Globus pallidus (tissue), 1 donor: ENCODE measurements around the gene ZC3H12D.
"Not testable (repeated sequence)": the region's sequence is repeated elsewhere in the genome, so short reads cannot be mapped to it uniquely, and the experiment has no call there.

Experiments used
- DNase-seq: peaks from one replicate; pipeline ENCODE4 v3.0.0-alpha.2; 2015; ENCODE audit warnings: low spot score

ZC3H12D gene

DNA sequence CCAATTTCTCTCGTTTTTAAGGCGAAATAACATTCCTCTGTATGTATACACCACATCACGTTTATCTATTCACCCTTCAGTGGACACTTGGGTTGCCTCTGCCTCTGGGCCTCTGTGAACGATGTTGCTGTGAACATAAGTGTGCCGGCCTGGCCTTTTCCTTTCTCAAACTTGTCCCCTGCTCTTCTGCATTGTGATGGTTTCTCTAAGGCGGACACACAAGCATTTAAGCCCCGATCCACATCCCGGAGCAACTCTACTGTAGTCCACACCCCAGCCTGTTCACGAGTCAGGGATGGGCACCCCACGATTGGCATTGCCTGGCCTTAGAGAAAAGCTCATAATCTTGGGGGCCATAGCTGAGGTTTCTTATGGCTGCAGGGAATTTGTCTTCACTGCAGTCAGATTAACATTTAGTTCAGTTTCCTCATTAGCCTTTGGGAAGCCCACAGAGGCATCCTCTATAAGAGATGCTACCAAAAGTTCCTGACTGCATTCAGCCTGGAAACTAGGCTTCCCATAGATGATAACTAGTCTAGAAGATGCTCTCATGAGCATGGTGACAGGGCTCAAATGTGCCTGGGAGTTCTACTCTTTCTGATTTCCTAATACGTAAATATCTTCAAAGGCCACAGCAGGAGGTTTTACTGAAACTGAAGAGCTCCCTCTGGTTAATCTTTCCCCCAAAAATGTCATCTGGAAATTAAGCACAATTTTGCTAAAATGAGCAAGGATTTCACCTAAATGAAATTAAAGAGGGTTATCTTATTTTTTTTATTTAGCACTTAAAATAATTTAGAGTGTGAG is 762 bp downstream of the ZC3H12D start:
- DNase-seq, result no peak

DNA sequence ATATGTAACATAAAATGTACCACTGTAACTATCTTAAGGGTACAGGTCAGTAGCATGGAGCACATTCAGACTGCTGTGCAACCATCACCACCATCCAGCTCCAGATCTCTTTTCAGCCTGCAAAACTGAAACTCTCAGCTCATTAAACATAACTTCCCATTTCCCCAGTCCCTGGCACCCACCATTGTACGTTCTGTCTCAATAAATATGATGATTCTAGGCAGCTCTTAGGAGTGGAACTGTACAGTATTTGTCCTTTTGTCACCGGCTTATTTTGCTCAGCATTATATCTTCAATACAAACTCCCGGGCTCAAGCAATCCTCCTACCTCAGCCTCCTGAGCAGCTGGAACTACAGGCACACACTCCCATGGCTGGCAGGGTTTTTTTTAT is 1.5 kb downstream of the ZC3H12D start:
- DNase-seq, result no peak

DNA sequence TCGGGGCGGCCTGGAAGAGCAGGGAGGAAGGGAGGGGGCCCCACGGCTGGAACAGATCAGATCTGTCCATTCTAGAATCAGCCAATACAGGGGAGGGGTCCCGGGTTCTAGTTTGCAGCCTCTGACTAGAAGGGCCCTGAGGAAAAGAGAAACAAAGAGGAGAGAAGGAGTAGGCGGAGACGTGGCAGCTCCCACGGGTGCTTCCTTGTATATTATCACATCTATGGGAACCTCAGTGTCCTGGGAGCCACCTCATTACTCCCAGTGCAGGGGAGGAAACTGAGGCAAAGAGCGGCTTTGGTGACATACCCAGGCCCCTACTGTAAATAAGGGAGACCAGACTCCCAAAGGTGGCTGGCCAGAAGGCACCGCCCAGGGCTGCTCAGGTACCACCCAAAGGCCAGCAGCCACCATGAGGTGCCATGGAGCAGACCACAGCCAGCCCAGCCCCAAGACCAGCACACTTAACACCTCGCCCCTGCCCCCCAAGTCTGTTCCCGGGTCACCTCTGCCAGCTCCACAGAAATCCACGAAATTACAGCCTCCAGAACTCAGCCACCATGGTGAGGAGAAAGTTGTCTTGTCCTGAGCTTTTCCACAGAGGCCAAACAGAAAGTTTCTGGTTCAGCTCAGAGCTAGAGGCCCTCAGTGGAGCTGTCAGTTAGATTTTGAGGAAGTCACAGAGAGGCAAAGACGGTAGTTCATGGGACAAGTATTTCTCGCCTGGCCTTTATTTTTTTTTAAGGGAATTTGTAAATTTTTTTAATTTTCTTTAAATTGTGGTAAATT is 2.1 kb downstream of the ZC3H12D start:
- peak; percentile 35 for DNase-seq

DNA sequence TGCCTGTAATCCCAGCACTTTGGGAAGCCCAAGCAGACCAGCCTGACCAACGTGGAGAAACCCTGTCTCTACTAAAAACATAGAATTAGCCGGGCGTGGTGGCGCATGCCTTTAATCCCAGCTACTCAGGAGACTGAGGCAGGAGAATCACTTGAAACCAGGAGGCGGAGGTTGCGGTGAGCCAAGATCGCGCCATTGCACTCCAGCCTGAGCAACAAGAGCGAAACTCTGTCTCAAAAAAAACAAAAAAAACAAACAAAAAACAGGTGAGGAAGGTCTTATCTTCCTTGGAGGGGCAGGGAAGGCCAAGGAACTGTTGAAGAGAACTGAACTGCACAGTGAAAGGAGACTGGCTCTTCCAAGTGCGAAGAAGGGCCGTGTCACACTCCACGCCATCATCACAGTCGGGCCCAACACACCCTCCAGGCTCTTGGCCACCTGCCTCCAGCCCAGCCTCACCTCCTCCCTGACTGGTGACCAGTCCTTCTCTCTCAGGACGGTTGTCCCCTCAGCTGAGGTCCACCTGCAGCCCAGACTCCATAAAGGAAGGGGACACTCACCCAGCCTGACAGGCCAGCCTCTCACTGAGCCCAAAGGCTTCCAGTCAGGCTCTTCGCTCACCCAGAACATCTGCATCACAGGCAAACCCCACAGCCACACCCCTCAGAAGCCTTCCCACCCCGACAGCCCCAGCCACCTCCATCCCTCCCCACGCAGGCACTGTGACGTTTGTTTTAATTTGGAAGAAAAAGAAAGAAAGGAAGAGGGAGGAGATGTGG is 4.1 kb downstream of the ZC3H12D start:
- no peak for DNase-seq

DNA sequence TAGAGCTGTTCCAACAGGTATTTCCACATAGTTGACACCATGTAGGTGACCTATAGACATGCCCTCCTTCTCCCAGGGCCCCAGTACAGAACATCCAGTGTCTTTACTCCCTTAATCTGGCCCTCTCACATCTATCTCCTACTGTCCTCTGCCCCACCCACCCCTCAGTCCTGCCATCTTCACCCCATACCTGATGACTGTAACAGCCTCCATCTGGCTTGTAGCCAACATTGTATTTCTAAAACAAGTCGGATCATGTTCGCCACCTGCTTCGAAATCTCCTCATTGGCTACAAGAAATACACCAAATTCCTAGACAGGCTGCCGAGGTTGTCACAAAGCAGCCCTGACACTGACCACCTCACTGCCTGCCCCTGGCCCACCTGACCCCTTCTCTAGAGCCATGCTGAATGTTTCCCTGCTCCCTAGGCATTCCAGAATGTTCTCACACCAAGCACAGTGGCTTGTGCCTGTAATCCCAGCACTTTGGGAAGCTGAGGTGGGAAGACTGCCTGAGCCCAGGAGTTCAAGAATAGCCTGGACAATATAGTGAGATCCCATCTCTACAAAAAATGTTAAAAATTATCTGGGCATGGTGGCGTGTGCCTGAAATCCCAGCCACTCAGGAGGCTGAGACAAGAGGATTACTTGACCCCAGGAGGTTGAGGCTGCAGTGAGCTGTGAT is 6.0 kb downstream of the ZC3H12D start:
- no peak for DNase-seq

DNA sequence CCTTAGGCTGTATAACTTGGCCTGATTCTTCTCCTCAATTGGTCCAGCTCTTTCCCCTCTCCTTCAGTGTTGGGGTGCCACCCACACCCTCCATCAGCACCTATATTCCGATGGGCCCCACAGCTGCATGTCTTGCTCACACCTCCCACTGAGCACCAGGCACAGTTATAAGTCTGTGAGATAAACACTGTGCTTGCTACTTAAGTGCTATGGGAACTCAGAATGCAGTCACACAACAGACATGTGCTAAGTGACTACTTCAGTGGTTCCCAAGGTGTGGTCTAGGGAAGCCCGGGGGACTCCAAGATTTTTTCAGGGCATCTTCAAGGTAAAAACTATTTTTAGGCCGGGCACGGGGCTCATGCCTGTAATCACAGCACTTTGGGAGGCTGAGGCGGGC is 7.3 kb downstream of the ZC3H12D start:
- no peak for DNase-seq

DNA sequence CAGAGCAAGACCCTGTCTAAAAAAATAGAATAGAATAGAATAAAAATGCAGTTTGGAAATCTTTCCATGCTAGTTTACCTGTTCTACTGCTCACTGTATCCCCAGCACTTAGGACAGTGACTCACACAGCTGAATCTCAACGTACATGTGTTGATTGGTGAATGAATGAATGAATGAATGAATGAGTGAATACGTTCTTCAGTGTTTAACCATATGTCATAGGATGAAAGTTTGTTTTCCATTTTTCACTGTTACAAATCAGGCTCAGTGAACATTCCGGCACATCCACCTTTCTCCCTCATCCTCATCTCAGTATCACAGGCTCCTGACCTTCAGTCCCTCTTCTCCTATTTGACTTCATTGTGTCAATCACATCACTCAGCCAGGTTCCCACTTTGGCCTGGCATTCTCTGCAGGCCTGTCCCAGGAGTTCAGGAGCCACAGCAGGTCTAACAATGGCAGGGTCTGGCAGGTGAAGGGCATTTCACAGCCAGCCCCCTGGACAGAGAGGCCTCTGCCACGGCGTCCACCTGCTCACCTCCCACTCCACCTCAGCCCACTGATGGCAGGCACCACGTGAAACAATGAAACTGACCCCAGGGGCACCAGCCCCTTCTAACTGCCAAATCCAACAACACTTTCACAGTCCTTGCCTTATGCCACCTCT is 7.9 kb downstream of the ZC3H12D start:
- DNase-seq, result no peak

DNA sequence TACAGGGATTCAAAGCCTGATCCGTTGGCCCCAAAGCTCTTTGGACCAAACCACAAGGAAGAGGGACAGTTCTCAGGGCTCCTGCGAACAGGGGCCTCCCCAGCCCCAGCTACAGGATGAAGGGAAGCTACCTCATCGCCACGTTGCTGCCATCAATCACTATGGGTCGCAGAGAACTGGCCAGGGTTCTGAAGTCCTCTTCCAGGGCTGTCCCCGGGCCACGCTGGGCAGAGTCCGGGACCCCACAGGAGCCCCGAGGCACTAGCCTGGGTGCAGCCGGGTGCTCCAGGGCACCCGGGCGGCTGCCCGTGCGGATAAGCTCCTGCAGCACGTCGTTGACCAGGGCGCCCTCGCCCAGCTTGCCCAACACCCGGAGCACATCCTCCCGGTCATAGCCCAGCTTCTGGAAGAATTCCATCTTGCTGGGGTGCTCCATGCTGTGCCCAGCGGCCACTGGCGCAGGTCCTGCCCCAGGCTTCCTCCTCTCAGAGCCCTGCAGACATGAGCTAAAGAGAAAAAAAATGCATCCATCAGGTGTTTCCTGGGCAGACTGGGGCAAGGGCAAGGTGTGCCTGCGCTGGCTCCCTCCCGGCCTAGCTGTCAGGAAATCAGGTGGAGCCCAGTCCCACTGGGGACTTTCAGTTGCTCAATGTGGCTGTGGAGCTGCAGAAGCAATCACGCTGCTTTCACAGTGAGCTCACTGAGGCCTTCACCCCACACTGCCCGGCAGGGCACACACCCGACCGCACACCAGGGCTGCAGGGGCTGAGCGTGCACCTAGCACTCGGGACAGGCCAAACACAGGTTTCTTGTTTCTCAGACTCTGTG is 10.5 kb downstream of the ZC3H12D start:
- no peak for DNase-seq

DNA sequence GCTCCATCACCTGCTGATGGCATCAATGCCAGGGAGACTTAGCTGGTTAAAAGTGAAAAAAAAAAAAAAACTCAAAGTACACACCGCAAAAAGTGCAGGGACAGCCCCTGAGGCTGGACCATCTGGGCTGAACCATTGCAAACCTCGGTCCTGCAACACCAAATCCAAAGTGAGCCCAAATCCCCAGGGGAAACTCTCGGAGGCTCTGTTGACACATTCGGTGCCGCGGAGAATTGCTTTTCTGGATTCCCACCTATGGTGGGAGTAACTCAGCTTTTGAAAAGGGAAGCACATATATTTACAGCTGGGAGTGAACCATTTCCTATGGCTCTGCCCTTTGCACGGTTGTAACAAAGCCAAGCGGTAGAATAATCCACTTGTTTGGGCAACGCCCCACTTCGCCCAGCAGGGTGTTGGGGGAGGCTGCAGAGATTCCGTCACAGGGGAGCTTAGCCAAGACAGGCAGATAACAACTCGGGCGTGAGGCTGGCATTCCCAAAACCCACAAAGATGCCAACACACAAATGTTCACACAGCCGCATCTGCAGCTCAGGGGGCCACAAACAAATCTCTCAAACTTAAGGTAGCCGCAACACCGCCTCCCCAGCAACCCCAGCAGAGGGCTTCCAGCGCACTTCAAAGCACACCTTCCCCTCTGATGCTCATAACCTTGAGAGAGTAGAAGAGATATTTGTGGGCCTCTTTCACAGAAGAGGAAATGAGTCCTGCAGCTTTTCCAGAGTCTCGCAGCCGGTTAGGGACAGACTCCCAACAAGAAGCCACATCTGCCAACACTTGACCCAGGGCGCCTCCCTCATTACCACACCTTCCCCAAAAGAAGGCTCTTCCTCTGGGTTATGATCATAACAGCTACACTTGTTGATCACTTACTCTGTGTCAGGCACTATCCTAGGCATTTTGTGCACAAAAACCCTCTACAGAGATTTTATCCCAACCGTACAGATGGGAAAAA is 11.4 kb downstream of the ZC3H12D start:
- DNase-seq, result no peak

DNA sequence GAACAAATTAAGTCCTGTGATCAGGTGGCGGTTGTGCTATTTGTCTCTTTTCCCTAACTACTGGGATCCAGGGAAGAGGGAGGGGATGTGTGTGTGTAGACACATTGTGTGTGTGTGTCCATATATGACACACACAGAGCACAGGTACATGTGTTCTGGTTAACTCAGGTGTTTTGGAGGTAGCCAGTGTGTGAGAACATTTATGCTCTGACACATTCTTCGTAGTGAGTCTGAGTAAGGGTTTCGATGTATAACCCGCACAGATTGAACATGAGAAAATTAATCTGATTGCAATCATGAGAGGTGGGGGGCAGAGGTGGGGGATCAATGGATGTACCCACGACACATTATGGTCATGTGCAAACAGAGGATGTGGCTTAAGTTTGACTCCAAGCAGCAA is 12.6 kb downstream of the ZC3H12D start:
- no peak for DNase-seq

DNA sequence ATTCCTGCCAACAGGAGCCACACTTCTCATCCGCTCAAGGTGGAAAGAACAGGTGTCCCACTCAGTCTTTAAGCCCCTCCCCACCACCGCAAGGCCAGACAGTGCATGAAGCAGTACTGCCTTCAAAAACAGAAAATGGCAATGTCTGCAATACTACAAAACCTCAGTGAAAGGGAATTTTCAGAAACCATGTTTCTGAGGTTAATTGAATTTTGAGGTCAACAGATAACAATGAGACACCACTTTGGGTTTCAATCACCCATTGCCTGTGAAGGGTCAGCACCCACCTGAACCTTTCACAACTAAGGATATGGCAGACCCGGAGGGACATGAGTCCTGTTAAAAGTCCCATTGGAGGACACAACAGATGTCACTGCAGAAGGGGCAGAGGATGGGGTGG is 13.0 kb downstream of the ZC3H12D start:
- no peak for DNase-seq

DNA sequence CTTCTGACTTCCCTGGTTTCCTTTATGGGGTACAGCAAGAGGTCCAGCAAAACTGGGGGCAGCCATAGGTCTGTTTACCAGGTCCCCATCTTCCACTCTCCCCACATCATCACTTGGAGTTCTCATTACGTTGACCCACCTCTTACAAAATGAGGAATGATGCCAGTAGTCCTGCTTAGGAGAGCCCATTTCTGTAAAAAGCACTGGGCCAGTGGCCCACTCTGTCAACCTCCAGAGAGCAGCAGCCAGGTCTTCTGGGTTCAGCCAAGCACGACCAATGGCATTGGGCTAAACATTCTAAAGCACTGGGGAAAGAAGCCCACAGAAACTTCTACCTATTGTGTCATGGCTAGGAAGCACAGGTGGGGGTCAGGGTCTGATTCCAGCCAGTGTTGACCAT is 13.9 kb downstream of the ZC3H12D start:
- no peak for DNase-seq

DNA sequence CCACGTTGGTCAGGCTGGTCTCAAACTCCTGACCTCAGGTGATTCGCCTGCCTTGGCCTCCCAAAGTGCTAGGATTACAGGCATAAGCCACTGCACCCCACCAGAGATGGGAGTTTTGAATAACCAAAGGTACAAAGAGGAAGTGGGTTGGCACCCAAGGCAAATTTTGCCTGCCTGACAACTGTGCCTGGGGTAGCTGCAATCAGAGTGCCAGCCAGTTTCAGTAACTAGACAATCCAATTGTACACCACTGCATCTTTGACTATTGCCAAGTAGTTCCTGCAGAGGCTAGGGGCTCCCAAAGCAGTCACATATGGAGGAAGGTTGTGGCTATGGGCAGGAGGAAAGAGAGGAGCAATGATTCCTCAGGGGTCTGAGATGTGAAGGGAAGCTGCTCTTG is 16.6 kb downstream of the ZC3H12D start:
- no peak for DNase-seq

DNA sequence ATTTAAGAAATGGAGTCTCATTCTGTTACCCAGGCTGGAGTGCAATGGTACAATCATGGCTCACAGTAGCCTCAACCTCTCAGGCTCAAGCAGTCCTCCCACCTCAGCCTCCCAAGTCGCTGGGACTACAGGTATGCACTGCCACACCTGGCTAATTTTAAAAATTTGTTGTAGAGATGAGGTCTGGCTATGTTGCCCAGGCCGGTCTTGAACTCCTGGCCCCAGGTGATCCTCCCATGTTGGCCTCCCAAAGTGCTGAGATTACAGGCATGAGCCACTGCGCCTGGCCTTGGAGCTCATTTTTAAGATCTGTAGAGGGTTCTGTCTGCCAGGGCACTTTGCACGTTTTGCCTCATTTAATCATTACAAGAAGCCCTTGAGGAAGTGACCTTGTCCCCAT is 17.5 kb downstream of the ZC3H12D start:
- DNase-seq, result no peak

DNA sequence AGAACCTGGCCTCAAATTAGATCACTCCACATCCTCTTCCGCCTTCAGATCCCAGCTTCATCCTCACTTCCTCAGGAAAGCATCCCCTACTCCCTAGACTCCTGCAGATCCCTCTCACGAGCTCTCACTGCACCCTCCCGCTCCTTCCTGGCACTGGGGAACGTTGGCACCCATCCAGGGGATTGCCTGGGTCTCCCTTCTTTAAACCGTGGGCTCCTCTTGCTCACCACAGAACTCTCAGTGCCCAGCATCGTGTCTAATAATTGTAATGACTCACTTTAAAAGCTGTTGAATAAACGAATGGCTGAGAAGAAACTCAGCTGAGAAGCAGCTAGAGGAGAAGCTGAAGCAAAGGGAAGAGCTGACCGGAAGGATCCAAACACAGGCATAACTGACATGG is 20.4 kb downstream of the ZC3H12D start:
- DNase-seq, result no peak

DNA sequence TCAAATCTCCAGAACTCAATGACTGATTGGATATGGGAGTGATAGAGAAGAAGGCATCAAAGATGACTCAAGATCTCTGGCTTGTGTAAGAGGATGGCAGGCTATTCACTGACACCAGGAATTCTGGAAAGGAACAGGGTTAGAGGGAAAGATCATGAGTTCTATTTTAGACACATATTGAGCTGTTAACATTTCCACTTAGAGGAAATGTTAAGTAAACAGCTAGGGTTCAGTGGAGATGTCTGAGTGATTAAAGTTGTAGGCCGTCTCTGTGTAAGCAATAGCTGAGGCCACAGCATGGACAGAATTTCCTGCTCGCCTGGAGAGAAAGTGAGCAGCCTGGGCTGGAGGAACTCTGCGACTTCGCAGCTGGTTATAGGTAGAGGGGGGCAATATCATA is 21.0 kb downstream of the ZC3H12D start:
- DNase-seq, result no peak

DNA sequence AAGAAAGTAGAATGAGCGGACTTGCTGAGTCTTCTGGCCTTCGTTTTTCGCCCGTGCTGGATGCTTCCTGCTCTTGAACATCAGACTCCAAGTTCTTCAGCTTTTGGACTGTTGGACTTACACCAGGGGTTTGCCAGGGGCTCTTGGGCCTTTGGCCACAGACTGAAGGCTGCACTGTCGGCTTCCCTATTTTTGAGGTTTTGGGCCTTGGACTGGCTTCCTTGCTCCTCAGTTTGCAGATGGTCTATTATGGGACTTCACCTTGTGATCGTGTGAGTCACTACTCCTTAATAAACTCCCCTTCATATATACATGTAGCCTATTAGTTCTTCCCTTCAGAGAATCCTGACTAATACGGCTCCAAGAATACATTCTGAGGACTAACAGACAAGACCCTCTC is 22.1 kb downstream of the ZC3H12D start:
- DNase-seq, result not testable (repeated sequence)

DNA sequence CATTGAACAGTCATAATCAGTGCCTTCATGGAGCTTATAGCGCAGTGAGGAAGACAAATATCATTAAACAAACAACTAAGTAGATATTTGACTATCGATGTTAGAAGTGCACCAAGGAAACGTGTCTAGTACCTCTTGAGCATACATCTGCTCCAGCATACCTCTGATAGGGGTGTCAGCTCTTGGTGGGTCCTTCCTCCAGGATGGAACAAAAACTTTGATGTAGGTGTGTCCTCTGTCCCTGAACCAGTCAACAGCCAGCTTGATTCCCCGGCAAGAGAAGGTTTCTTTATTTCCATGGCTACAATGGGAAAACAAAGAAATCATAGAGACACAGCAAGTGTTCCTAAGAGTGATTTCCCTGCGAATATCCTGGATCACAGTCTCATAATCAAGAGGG is 23.1 kb downstream of the ZC3H12D start:
- no peak for DNase-seq

DNA sequence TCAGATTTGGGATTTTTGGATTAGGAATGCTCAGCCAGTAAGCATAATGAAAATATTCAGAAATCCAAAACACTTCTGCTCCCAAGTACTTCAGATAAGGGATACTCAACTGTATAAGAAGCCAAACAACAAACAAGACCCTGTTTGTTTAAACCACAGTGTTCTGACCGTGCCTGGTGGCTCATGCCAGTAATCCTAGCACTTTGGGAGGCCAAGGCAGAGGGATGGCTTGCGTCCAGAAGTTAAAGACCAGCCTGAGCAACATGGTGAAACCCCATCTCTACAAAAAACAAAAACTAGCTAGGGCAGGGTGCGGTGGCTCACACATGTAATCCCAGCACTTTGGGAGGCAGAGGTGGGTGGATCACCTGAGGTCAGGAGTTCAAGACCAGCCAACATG is 24.6 kb downstream of the ZC3H12D start:
- not testable (repeated sequence) for DNase-seq

DNA sequence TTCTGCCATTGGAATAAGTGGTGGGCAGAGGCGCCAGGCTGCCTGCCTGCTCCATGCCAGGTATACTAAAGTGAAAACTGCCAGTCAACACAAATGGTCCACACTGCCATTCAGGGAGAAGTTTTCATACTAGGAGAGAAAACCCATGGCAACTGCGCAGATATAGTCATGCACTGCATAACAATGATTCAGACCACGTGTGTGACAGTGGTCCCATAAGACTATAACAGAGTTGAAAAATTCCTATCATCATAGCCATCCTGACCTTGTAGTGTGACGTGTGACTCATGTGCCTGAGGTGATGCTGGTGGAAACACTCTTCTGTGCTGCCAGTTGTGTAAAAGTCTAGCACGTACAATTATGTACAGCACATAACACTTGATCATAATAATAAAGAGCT is 25.1 kb downstream of the ZC3H12D start:
- DNase-seq, result no peak
